Measurements from ENCODE around the gene PXMP2.

PXMP2 gene

DNA sequence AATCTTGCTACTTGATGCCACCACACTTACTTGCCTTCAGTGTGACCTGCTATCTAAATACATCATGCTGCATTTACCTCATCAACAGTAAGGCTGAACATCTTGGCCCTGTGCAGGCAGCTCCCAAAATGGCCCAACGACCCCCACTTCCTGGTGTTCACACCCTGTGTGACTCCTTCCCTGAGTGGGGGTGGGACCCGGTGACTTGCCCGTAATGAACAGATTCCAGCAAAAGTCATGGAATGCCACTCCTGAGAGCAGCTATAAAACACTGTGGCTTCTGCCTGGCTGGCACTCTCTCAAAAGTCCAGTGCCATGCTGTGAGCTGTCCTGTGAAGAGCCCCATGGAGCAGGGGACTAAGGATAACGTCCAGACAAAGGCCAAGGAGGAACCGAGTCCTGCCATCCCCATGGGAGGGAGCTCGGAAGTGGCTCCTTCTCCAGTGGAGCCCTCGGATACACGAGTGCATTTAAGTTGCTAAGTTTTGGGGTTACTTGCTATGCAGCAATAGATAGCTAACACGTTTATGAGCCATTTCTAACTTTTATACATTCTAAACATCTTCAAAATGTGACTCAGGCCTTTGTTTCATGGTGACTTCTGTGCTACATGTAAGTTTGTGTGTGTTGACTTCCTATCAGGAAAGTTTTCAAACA is 35.8 kb upstream of the PXMP2 start:
- TF ChIP-seq GATA3 (IDR thresholded peaks at IDR 0.05; ENCODE audit: low read depth, low read length): no peak
- no peak for TF ChIP-seq GATA2 (IDR thresholded peaks at IDR 0.05; ENCODE audit: low read depth, low read length)

DNA sequence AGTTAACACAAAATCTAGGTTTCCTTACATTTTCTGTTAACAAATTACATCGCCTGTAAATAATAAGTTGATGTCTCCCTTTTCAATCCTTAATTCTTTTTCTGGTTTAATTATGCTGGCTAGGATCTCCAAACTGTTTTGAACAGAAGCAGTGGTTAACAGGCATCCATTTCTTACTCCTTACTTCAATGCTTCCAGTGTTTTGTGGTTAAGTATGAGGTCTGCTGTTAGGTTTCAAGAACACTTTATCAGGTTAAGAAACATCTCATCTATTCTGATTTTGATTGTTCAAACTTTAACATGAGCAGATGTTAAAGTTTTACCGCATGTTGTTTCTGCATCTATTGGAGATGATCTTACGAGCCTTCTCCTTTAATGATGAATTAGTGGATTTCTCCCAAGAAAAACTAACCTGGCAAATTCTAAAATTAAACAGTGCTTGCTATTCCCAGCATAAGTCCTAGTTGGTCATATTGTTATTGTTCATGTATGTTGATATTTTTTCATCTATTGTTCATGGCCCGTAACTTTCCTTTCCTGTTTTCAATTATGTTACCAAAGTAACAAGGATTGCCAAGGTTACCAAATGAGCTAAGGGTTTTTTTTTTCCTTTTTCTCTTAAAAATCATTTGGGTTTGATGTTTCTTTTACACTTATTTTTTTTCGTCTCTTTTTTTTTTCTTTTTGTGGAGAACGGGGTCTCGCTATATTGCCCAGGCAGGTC is 33.7 kb upstream of the PXMP2 start:
- TF ChIP-seq GATA2 (IDR thresholded peaks at IDR 0.05; ENCODE audit: low read depth, low read length) (no peak), GATA3 (IDR thresholded peaks at IDR 0.05; ENCODE audit: low read depth, low read length) (no peak)

DNA sequence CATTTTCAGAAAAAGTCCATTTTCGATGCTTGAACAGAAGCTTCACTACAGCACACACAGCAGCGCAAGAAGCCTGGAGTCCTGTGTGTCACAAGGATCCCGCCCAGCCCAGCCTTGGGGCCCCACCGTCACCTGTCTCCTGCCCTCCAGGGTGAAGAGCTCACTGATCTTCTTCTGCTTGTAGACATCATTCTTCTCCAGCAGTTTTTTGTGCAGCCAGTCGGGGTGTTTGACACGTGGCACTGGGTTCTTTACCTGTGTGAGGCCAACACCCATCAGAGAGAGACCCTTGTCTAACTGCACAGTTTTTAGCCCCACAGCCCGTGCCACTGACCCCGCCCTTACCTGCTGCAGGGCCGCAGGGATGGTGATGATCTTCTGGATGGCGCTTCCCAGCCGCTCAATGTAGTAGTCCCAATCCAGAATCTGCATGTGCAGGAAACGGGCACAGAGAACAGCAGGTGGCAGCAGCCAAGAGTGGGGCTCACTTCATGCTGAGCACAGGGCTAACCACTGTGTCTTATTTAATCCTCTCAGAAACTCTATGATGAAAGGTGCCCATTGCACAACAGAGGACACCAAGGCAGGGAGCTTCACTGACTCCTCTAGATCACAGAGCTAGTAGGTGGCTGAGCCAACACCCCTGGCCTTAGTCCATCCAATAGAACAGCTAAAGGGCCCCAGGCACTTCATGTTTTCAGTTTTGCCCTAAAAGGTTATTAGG is 30.2 kb upstream of the PXMP2 start:
- TF ChIP-seq GATA2 (IDR thresholded peaks at IDR 0.05; ENCODE audit: low read depth, low read length) (no peak), GATA3 (IDR thresholded peaks at IDR 0.05; ENCODE audit: low read depth, low read length) (no peak)

DNA sequence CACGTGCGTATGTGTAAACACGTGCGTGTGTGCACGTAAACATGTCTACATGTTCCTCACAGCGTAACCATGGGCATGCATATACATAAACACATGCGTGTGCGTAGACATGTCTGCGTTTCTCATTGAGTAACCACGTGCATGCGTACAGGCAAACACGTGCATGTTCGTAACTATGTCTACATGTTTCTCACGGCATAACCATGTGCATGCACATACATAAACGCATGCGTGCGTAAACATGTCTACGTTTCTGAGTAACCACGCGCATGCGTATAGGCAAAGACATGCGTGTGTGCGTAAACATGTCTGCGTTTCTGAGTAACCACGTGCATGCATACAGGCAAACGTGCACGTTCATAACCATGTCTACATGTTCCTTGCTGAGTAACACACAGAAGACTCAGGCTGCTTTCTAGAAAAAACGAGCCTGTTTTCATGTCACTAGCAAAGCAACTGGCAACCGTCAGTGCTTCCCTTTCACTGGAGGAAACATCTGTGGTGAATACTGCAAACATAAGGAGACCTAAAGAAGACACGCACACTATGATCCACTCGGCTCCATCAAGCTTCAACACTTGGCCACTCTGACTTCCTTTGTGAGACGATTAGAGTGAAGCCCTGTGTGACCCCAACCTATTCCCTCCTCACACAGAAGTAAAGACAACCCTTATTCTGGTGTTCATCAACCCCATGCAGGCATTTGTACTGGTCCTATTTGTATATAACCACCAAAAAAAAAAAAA is 29.1 kb upstream of the PXMP2 start:
- TF ChIP-seq GATA2 (IDR thresholded peaks at IDR 0.05; ENCODE audit: low read depth, low read length) (no peak), GATA3 (IDR thresholded peaks at IDR 0.05; ENCODE audit: low read depth, low read length) (no peak)

DNA sequence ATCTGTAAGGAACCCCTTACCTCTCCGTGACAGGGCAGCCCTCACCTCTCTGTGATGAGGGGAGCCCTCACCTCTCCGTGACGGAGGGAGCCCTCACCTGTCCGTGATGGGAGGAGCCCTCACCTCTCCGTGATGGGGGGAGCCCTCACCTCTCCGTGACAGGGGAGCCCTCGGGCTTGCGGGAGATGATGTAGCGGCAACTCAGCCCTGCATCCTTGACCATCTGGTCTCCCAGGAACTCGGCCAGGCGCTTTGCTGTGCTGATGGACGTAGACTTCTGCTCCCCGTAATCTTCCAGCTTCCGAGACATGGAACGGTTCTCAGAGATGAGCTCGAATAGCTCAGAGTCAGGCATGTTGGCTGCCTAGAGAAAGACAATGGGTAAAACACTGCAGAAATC is 28.2 kb upstream of the PXMP2 start:
- TF ChIP-seq GATA3 (IDR thresholded peaks at IDR 0.05; ENCODE audit: low read depth, low read length) (no peak), GATA2 (IDR thresholded peaks at IDR 0.05; ENCODE audit: low read depth, low read length) (no peak)

DNA sequence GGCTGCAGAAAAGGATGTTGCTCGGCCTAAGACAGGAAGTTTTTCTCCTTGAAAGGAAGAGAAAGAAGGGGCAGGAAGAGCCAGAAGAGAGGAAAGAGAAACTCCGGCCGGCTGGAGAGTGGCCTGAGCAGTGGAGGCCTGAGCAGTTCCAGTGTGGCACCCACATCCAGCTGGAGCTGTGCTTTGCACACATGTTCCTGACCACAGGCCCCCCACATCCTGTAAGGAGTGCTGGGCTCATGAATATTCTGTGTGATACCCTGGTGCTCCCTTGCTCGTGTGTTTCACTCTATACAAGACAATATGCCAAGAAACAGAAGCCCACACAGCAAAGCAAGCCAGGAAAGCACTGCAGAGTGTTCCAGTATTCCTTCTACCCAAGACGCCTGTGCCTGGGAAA is 27.3 kb upstream of the PXMP2 start:
- TF ChIP-seq GATA2 (IDR thresholded peaks at IDR 0.05; ENCODE audit: low read depth, low read length) (no peak), GATA3 (IDR thresholded peaks at IDR 0.05; ENCODE audit: low read depth, low read length) (no peak)

DNA sequence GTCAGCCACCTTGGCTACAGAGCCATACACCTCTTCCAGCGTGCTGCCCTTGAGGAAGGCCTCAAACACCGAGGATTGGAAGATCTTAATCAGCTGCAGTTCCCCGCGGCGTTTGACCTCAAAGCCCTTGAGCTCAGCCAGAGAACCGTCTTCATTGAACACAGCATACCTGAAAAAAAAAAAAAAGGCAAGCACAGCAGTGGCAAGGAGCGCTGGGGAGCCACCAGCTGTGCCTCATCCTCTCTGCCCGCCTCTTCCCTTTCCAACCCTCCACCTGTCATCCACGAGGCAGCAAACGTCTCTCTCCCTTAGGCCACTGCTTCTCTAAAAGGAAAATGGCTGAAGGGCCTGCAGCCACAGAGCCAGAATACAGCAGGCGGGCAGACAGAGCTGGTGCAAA is 26.4 kb upstream of the PXMP2 start:
- no peak for TF ChIP-seq GATA2 (IDR thresholded peaks at IDR 0.05; ENCODE audit: low read depth, low read length)
- no peak for TF ChIP-seq GATA3 (IDR thresholded peaks at IDR 0.05; ENCODE audit: low read depth, low read length)

DNA sequence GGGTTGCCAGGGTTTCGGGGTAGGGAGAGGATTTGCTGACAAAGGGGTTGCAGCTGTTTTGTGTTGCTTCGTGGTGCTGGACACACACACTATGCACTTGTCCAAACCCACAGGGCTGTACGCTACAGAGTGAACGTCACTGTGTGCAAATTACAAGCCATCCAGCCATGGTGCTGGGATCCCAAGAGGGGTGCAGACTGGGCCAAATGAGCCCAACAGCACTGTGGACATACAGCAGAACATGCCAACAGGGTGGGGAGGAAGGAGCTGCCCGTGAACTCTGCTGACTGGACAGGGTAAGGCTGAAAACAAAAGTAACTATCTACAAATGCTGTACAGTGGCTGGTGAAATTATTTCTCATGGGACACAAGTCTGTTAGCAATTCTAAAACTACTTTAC is 25.4 kb upstream of the PXMP2 start:
- no peak for TF ChIP-seq GATA2 (IDR thresholded peaks at IDR 0.05; ENCODE audit: low read depth, low read length)
- no peak for TF ChIP-seq GATA3 (IDR thresholded peaks at IDR 0.05; ENCODE audit: low read depth, low read length)

DNA sequence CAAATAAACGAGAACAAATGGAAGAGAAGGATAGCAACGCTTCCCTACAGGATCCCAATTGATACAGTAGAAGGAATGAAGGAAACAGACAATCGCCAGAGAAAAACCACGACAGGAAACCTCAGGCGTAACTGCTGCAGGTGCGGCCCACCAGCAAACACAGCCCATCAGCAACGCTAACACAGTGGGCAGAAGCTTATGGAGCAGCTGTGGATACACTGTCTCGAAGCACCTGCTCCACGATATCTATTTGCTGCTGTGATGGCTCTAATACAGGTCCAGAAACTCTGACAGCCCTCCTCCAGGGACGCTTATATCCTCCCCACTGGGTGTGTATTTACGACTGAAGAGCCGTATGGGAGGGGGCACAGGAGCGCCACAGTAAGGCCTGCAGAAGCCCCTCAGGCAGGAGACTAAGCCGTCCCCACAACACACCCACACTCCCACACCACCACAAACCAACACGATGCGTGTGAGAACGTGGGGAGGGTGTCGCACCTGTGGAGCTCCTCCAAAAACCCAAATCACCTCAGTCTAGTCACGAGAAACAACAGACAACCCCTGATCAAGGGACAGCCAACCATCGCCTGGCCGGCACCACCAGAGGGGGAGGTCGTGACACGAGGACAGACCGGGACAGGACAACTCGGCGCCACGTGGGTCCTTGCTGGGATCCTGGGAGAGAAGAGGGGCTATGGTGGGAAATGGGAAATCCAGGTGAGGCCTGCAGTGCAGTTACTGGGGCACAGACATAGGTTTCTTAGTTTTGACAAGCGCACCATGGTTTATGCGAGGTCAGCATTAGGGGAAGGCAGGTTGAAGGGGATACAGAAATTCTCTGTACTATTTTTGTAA is 24.3 kb upstream of the PXMP2 start:
- no peak for TF ChIP-seq GATA2 (IDR thresholded peaks at IDR 0.05; ENCODE audit: low read depth, low read length)
- TF ChIP-seq GATA3 (IDR thresholded peaks at IDR 0.05; ENCODE audit: low read depth, low read length): no peak

DNA sequence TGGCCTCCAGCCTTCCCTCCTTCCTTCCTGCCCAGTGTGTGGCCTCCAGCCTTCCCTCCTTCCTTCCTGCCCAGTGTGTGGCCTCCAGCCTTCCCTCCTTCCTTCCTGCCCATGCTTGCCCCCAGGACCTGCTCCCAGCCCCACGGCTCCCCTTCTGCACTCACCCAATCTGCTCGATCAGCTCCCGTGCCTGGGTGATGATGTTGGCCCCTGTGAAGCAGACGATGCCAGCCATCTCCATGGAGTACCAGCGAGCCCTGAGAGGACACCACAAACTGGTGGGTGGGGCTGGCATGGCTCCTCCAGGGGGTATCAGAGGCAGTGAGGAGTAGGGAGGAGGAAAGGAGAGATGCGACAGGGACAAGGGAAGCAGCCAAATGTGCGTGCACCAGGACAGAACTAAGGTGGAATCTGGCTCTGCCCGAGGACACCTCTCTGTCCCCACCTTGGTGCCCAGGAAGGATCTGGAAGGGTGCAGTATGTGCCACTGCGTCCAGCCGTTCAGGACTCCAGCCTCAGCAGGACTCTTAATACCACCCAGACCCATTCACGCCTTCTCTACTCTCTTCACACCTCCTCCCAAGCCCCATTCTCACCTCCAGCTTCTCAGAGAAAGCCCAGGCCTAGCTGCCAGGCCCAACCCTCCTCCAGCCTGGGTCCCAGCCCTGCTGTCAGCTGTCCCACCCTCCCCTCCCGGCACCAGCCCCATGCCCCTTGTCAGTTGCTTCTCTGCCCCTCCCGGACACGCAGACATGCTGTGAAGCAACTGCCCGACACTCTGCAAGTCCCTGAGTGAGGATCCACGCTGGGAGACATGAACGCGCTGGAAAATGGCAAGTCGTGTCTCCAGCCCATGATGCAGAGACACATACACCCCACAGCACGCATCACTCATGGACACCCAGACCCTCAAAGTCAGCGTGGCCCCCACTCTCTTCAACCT is 22.9 kb upstream of the PXMP2 start:
- TF ChIP-seq GATA2 (IDR thresholded peaks at IDR 0.05; ENCODE audit: low read depth, low read length) (no peak), GATA3 (IDR thresholded peaks at IDR 0.05; ENCODE audit: low read depth, low read length) (no peak)

DNA sequence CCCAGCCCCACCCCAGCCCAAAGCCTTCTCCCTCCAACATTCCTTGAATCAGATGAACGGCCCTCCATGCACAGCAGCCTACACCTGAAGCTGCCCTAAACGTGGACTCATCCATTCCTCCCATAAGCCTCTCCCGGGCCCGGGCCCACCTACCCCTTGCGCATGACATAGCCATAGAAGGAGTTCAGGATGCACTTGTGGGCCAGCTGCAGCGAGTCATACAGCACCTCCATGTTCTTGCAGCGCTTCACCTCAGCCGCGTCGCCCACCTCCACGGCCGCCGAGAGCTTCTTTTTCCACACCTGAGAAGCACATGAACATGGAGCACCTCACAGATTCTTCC is 22.3 kb upstream of the PXMP2 start:
- no peak for TF ChIP-seq GATA2 (IDR thresholded peaks at IDR 0.05; ENCODE audit: low read depth, low read length)
- no peak for TF ChIP-seq GATA3 (IDR thresholded peaks at IDR 0.05; ENCODE audit: low read depth, low read length)

DNA sequence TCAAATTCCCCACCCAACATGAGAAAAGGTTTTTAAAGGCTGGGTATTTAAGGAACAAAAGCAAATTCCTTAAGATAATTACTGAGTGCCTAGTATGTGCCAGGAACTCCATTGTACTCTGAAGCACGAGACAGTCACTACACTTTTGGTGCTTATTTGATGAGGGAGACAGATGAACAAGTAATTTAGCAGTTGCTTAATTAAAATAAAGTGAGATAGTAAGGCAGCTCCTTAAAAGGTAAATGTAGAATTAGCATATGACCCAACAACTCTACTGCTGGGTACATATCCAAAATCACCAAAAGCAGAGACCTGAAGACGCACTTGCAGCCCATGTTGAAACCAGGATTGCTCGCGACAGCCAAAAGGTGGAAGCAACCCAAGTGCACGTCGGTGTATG is 21.6 kb upstream of the PXMP2 start:
- TF ChIP-seq GATA3 (IDR thresholded peaks at IDR 0.05; ENCODE audit: low read depth, low read length): no peak
- TF ChIP-seq GATA2 (IDR thresholded peaks at IDR 0.05; ENCODE audit: low read depth, low read length): no peak
